Mucosa of stomach (tissue), 1 donor: Measurements from ENCODE around the gene FGF3.

Experiments used
- H3K27me3 ChIP-seq: one replicate; pipeline ENCODE4 v1.7.0; 2013; ENCODE audit warnings: mild to moderate bottlenecking, low read length; ENCODE audit not compliant: control insufficient read depth, insufficient read depth
- H3K36me3 ChIP-seq: one replicate; pipeline ENCODE4 v1.7.0; 2013; ENCODE audit warnings: low read length; ENCODE audit not compliant: control insufficient read depth, insufficient read depth
- H3K4me1 ChIP-seq: one replicate; pipeline ENCODE4 v1.7.0; 2013; ENCODE audit warnings: mild to moderate bottlenecking, low read length; ENCODE audit not compliant: control insufficient read depth, insufficient read depth
- H3K4me3 ChIP-seq: one replicate; pipeline ENCODE4 v1.7.0; 2013; ENCODE audit warnings: low read length
- H3K9ac ChIP-seq: one replicate; pipeline ENCODE4 v1.7.0; 2013; ENCODE audit warnings: mild to moderate bottlenecking, low read length, moderate library complexity
- H3K9me3 ChIP-seq: one replicate; pipeline ENCODE4 v1.7.0; 2013; ENCODE audit warnings: mild to moderate bottlenecking, low read length, moderate library complexity; ENCODE audit not compliant: control insufficient read depth
- donor health status: Pancreatic carcinoma.

The FGF3 gene

GRCh38 chr11:69818231-69818602 is 999 bp downstream of the FGF3 start:
- no peaks in the 10 kb centered on the region for H3K4me1 ChIP-seq
- no peak overlapping the region for H3K4me3 ChIP-seq
- no peaks in the 10 kb centered on the region for H3K9me3 ChIP-seq
- H3K9ac ChIP-seq, result no peak overlapping the region
- no peaks in the 10 kb centered on the region for H3K36me3 ChIP-seq
- peaks cover 71% of the 10 kb centered on the region for H3K27me3 ChIP-seq

DNA sequence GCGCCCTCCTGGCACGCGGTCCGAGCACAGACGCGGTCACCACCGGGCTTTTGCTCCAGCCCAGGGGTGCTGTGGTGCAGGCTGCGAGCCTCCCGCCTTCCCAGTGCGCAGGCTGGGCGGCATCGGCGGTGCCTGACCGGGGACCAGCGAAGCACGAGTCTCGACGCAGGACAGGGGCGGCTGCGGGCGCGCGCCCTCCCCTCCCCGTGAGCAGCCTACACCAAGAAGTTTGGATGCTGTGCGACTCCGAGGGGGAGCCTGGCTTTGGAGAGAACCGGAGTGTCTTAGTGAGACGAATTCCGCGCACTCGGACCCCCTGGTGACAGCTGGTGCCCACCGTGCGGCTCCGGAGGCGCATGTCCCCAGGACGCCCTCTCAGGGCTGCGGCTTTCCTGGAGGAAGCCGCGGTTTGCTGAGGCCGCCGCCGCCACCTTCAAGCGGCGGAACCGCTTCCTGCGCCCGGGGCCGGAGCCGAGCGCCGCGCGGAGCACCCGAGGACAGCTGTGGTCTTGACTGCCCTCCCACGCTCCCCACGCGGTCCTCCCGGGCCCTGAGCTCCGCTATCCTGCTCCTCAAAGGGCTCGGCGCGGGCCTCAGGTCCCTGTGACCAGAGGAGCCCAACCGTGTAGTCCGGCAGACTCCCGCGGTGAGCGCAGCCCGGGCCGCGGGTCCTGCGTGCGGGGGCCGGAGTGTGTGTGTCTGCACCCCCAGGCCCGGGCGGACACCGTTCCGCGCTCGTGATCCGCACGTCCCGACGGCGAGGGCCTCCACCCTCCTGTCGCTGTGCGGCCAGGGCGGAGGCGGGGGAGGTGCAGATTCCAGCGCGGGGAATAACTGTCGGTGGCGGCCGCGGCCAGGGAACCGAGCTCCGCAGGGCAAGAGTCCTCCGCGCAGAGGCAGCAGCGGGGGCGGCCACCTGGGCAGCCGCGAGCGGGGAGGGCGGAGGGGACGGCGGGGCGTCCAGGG is 1.7 kb downstream of the FGF3 start:
- Histone ChIP-seq H3K9ac (no peak overlapping the region), H3K4me1 (no peaks in the 10 kb centered on the region), H3K27me3 (peaks cover 69% of the 10 kb centered on the region), H3K36me3 (no peaks in the 10 kb centered on the region), H3K9me3 (no peaks in the 10 kb centered on the region), H3K4me3 (no peak overlapping the region)

DNA sequence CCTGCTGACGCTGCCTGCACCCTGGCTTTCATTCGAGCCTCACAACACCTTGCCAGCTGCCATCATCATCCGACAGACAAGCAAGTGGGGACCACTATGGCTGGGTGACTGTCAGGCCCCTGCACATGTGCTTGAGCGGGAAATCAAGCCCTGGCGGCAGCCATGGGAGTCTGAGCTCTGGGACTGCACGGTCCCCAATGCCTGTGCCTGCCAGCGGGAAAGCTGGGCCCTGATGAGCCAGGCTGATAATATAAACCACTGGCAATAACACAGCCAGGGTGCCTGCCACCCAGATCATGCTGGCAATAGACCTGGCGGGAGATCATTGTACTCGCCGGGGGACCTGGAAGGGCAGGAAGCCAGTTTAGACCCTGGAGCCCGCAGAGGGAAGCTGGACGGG is 2.5 kb downstream of the FGF3 start:
- no peaks in the 10 kb centered on the region for H3K4me1 ChIP-seq
- peaks cover 73% of the 10 kb centered on the region for H3K27me3 ChIP-seq
- no peaks in the 10 kb centered on the region for H3K9me3 ChIP-seq
- H3K36me3 ChIP-seq, result no peaks in the 10 kb centered on the region
- no peak overlapping the region for H3K4me3 ChIP-seq
- H3K9ac ChIP-seq, result no peak overlapping the region

- Histone ChIP-seq H3K4me3 (no peak overlapping the region), H3K36me3 (no peaks in the 10 kb centered on the region), H3K27me3 (peaks cover 69% of the 10 kb centered on the region), H3K9me3 (no peaks in the 10 kb centered on the region), H3K9ac (no peak overlapping the region), H3K4me1 (no peaks in the 10 kb centered on the region)
Measured at GRCh38 chr11:69815973-69816372, 3.2 kb downstream of the FGF3 start.

DNA sequence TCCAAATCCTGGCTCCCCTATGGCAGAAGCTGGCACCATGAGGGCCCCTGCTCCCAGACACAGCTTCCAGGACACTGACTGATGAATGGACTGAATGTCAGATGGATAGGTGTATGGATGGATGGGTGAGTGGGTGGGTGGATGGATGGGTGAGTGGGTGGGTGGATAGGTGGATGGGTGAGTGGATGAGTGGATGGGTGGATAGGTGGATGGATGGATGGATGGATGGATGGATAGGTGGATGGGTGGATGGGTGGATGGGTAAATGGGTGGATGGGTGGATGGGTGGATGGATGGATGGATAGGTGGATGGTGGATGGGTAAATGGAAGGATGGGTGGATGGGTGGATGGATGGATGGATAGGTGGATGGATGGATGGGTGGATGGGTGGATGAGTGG is 4.3 kb downstream of the FGF3 start:
- H3K4me3 ChIP-seq, result no peak overlapping the region
- H3K9ac ChIP-seq, result no peak overlapping the region
- no peaks in the 10 kb centered on the region for H3K9me3 ChIP-seq
- H3K4me1 ChIP-seq, result no peaks in the 10 kb centered on the region
- H3K27me3 ChIP-seq, result peaks cover 62% of the 10 kb centered on the region
- H3K36me3 ChIP-seq, result no peaks in the 10 kb centered on the region

GRCh38 chr11:69814411-69814810 is 4.8 kb downstream of the FGF3 start:
- H3K9ac ChIP-seq, result no peak overlapping the region
- no peaks in the 10 kb centered on the region for H3K36me3 ChIP-seq
- no peak overlapping the region for H3K4me3 ChIP-seq
- no peaks in the 10 kb centered on the region for H3K9me3 ChIP-seq
- H3K27me3 ChIP-seq, result peaks cover 57% of the 10 kb centered on the region
- H3K4me1 ChIP-seq, result no peaks in the 10 kb centered on the region

GRCh38 chr11:69813839-69814238 is 5.4 kb downstream of the FGF3 start:
- H3K4me1 ChIP-seq, result no peaks in the 10 kb centered on the region
- H3K9ac ChIP-seq, result no peak overlapping the region
- H3K9me3 ChIP-seq, result no peaks in the 10 kb centered on the region
- H3K27me3 ChIP-seq, result peaks cover 55% of the 10 kb centered on the region
- no peak overlapping the region for H3K4me3 ChIP-seq
- no peaks in the 10 kb centered on the region for H3K36me3 ChIP-seq

DNA sequence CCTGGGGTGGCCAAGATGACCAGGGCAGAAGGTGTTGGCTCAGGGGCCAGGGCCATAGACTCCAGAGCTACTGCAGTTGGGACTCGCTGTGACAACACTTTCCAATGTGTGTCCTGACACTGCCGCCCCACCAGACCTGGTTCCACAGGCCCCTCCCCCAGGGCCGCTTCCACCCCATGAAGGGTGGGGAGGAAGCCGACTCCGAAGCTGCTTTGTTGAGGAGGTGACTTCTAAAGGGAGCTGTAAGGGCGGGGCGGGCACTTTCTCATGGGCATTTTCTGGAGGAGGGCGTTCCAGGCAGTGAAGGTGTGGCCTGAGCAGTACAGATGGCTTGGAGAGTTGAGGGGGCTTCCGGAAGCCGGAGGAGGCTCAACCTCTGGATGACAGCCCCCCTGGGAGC is 6.3 kb downstream of the FGF3 start:
- Histone ChIP-seq H3K4me1 (no peaks in the 10 kb centered on the region), H3K27me3 (peaks cover 49% of the 10 kb centered on the region)

GRCh38 chr11:69812256-69812655 is 7.0 kb downstream of the FGF3 start:
- peaks cover 44% of the 10 kb centered on the region for H3K27me3 ChIP-seq
- H3K4me3 ChIP-seq, result no peak overlapping the region
- H3K9ac ChIP-seq, result no peak overlapping the region
- H3K4me1 ChIP-seq, result no peaks in the 10 kb centered on the region
- H3K36me3 ChIP-seq, result no peaks in the 10 kb centered on the region
- no peaks in the 10 kb centered on the region for H3K9me3 ChIP-seq

More for the DNA sequence above, 6.3 kb downstream of the FGF3 start:
- Histone ChIP-seq H3K36me3 (no peaks in the 10 kb centered on the region), H3K4me3 (no peak overlapping the region), H3K9ac (no peak overlapping the region), H3K9me3 (no peaks in the 10 kb centered on the region)

DNA sequence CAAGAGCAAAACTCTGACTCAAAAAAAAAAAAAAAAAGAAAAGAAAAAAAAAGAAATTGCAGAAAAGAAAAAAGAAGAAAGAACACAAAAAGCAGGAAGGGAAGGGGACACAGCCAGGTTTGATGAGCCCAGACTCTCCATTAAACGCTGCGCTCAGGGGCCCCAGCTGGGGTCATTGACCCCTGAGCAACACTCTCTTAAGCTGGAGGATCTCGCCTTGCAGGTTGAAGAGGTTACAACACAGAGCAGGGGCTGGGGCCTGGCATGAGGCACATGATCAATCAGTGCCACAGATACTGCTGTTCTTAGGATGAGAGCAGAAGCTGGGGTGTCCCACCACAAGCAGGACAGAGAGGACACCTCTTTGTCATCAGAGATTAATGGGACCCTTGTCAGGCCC is 7.8 kb downstream of the FGF3 start:
- Histone ChIP-seq H3K36me3 (no peaks in the 10 kb centered on the region), H3K4me3 (no peak overlapping the region), H3K9me3 (no peaks in the 10 kb centered on the region), H3K4me1 (no peaks in the 10 kb centered on the region), H3K27me3 (peaks cover 36% of the 10 kb centered on the region), H3K9ac (no peak overlapping the region)

GRCh38 chr11:69810289-69811118 is 8.7 kb downstream of the FGF3 start:
- Histone ChIP-seq H3K9me3 (no peaks in the 10 kb centered on the region), H3K36me3 (no peaks in the 10 kb centered on the region), H3K27me3 (peaks cover 27% of the 10 kb centered on the region), H3K9ac (no peak overlapping the region), H3K4me1 (no peaks in the 10 kb centered on the region), H3K4me3 (no peak overlapping the region)

DNA sequence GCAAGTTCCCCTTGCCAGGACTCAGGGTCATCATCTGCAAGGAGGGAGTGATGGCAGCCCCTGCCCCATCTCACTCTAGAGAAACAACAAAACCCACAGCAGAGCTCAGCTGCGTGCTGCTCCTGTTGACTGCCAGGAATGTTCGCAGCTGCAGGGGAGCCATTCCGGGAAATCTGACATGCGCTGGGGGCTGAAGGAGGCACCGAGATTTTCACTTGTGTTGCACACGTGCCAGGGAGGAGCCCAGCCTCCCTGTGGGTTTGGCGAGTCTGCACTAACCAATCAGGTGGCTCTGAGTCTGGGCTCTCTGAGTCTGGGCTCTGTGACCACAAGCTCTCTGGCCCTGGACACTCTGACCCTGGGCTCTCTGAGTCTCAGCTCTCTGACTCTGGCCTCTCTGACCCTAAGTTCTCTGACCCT is 10.5 kb downstream of the FGF3 start:
- Histone ChIP-seq H3K36me3 (no peaks in the 10 kb centered on the region), H3K9me3 (no peaks in the 10 kb centered on the region), H3K4me3 (no peak overlapping the region), H3K9ac (no peak overlapping the region), H3K27me3 (peaks cover 25% of the 10 kb centered on the region), H3K4me1 (no peaks in the 10 kb centered on the region)
